T-helper 1 cell treated with Interleukin-12 subunit alpha and Interleukin-12 subunit beta and Interleukin-4 antibody, amounts not matched to agents 30 μg/mL and 1 μg/mL, for 36 hours (primary cell): ENCODE measurements around the gene CACHD1.

Source experiments
- H3K27ac Mint-ChIP-seq: one replicate; pipeline ENCODE4 v1.8.0; 2021; ENCODE audit warnings: mild to moderate bottlenecking, mixed read lengths
- H3K27me3 Mint-ChIP-seq: one replicate; pipeline ENCODE4 v1.8.0; 2021; ENCODE audit warnings: low read depth, mixed read lengths
- H3K36me3 Mint-ChIP-seq: one replicate; pipeline ENCODE4 v1.8.0; 2021; ENCODE audit warnings: low read depth, mixed read lengths
- H3K4me1 Mint-ChIP-seq: one replicate; pipeline ENCODE4 v1.8.0; 2021; ENCODE audit warnings: low read depth, mixed read lengths
- H3K4me3 Mint-ChIP-seq: one replicate; pipeline ENCODE4 v1.8.0; 2021; ENCODE audit warnings: mild to moderate bottlenecking, moderate library complexity, mixed read lengths
- H3K9me3 Mint-ChIP-seq: one replicate; pipeline ENCODE4 v1.8.0; 2021; ENCODE audit warnings: mixed read lengths

CACHD1 gene

DNA sequence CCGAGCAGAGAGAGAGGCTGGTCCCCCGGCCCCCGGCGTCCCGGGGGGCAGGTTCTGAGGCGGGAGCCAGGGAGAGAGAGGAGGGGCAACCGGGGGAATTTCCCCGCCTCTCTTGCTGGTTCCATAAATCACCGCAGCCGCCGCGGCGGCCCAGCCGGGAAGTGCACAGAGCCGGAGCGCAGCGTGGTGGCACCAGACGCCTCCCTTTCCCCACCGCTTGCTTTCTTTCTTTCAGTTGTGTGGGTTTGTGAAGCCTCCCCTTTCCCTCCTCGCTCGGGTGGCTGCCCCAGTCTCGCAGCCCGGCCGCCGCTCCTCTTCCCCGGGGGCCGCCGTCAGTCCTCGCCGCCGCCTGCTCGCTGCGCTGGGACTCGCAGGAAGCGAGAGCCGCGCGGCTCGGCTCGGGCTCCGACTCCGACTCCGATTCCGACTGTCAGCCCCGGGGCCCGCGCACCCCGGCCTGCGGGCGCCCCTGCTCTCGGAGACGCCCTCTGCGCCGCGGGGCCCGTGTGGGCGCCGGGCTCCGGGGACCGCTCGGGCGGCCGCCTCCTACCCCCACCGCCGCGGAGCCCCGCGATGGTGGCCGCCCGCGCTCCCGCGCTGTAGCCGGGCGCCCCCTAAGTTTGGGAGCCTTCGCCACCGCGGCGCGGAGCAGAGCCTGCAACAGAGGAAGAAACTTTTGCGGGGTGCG lies at the start of gene CACHD1:
Gene CACHD1 (plus strand): TSS at position 153 of the 688 bp plus-strand sequence. CDS start 616 bp downstream, outside the sequence.
- peak within 1 kb of the TSS; percentile 91 for H3K4me3 Mint-ChIP-seq
- H3K36me3 Mint-ChIP-seq: no peaks in the 10 kb centered on the region
- peaks cover 63% of the 10 kb centered on the region for H3K27me3 Mint-ChIP-seq
- peaks cover 11% of the 10 kb centered on the region for H3K4me1 Mint-ChIP-seq
- no peaks in the 10 kb centered on the region for H3K9me3 Mint-ChIP-seq
- H3K27ac Mint-ChIP-seq: no peak within 1 kb of the TSS

DNA sequence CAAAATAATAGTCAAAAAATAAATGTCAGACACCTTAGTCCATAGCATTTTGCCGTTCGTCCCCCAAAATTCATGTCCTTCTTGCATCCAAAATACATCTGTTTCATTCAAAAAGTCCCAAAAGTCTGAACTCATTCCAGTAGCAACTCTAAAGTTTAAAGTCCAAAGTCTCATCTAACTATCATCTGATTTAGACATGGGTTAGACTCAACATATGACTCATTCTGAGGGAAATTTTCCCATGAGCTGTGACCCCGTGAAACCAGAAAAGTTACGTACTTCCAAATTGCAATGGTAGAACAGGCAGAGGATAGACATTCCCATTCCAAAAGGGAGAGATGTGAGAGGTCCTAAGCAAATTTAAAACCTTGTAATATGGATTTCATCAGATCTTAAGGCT lies 48.6 kb upstream of the CACHD1 start:
- Mint-ChIP-seq H3K27me3 (no peaks in the 10 kb centered on the region), H3K27ac (no peak overlapping the region), H3K4me3 (no peak overlapping the region)

DNA sequence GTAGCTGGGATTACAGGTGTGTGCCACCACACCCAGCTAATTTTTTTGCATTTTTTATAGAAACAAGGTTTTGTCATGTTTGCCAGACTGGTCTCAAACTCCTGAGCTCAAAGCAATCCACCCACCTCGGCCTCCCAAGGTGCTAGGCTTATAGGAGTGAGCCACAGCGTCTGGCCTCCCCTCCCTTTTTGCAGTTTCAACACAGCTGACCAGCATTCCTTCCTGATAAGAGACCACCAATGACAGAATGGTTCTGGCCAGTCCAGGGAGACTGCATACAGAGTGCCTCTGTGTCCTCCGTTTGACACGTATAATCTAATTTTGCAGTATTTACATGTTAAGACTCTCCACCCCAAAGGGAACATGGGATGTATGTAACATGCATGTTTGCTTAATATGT lies 46.4 kb upstream of the CACHD1 start:
- Mint-ChIP-seq H3K27me3 (peaks cover 5% of the 10 kb centered on the region), H3K36me3 (no peaks in the 10 kb centered on the region), H3K9me3 (no peaks in the 10 kb centered on the region), H3K4me3 (no peak overlapping the region), H3K27ac (no peak overlapping the region), H3K4me1 (no peaks in the 10 kb centered on the region)

More for the DNA sequence above, 48.6 kb upstream of the CACHD1 start:
- Mint-ChIP-seq H3K4me1 (no peaks in the 10 kb centered on the region), H3K36me3 (no peaks in the 10 kb centered on the region), H3K9me3 (no peaks in the 10 kb centered on the region)

DNA sequence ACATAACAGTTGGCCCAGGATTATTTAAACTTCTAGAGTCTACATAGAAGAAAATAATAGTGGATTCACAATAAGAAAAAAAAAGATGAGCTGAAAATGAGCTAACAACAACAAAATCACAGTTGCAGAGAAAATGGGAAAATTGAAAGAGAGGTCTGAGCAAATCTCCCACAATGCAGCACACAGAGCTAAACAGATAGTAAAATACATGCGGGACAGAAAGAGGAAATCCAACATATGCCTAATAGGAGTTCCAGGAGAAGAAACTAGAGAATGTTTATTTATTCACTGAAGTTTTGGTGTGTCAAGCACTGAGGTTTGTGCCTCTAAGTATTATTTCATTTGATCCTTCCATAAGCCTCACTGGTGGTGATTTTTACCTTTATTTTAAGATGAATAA lies 45.5 kb upstream of the CACHD1 start:
- Mint-ChIP-seq H3K9me3 (no peaks in the 10 kb centered on the region), H3K4me1 (no peaks in the 10 kb centered on the region), H3K36me3 (no peaks in the 10 kb centered on the region), H3K27ac (no peak overlapping the region), H3K4me3 (no peak overlapping the region), H3K27me3 (peaks cover 5% of the 10 kb centered on the region)

DNA sequence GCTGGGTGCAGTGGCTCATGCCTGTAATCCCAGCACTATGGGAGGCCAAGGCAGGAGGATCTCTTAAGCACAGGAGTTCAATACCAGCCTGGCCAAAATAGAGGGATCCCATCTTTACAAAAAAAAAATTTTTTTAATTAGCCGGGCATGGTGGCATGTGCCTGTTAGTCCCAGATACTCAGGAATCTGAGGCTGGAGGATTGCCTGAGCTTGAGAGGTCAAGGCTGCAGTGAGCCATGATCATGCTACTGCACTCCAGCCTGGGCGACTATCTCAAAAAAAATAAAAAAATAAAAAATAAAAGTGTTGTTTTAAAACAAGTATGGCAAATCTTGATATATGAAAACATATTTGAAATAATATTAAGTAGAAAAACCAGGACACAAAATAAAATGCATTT lies 44.4 kb upstream of the CACHD1 start:
- H3K4me1 Mint-ChIP-seq: no peaks in the 10 kb centered on the region
- H3K36me3 Mint-ChIP-seq: no peaks in the 10 kb centered on the region
- H3K27ac Mint-ChIP-seq: no peak overlapping the region
- H3K9me3 Mint-ChIP-seq: no peaks in the 10 kb centered on the region
- no peak overlapping the region for H3K4me3 Mint-ChIP-seq
- peaks cover 5% of the 10 kb centered on the region for H3K27me3 Mint-ChIP-seq

DNA sequence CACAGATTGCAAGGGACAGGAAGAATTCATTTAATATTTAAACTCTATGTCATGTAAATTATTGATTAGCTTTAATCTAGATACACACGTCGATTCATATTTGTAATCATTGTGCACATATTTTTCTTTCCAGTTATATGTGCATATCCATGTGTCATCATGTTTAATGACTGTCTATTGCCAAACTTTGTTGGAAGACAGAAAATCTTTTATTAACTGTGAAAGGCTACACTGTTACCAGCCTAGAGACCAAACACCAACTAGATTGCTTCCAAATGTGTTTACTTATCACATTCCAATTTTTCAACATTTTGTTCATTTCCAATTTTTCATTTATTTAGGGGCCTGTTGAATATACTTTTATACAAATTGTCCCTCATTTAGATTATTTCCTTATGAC lies 43.2 kb upstream of the CACHD1 start:
- Mint-ChIP-seq H3K9me3 (no peaks in the 10 kb centered on the region), H3K4me3 (no peak overlapping the region), H3K27ac (no peak overlapping the region), H3K27me3 (peaks cover 5% of the 10 kb centered on the region), H3K36me3 (no peaks in the 10 kb centered on the region), H3K4me1 (no peaks in the 10 kb centered on the region)

DNA sequence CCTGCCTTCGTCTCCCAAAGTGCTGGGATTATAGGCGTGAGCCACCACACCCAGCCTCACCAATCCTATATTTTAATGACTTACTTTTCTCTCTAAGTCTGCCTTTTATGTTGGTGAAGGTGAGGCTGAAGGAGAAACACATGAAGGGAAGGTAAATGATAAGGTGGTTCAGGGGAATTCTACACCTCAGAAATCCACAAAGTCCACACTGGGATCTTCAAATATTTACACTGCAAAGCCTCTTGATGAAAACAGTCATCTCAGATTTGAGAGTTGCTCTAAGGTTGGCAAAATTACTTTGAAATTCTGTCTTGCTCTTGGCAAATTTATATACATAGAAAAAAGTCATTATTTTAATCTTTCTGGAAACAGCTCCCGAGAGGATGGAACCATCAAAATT lies 42.0 kb upstream of the CACHD1 start:
- Mint-ChIP-seq H3K4me1 (no peaks in the 10 kb centered on the region), H3K27me3 (peaks cover 5% of the 10 kb centered on the region), H3K4me3 (no peak overlapping the region), H3K27ac (no peak overlapping the region), H3K9me3 (no peaks in the 10 kb centered on the region), H3K36me3 (no peaks in the 10 kb centered on the region)

DNA sequence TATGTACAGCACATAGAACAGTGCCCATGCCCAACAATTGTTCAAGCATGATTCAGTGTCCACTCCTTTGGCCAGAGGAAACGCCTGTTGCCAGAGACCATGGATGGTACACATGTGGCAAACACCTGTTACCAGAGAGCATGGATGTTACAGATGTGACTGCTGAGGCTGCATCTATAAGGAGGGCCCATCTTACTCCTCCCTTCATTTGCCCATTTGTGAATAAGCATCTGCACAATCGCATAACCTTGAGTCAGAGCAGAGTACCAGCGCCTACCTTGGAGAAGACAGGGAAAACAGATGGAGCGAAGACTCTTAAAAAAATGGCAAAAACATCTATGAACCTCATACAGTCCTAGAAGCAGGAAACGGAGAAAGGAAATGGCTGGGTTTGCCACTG lies 36.6 kb upstream of the CACHD1 start:
- H3K27me3 Mint-ChIP-seq: peaks cover 4% of the 10 kb centered on the region
- H3K4me1 Mint-ChIP-seq: no peaks in the 10 kb centered on the region
- H3K27ac Mint-ChIP-seq: no peak overlapping the region
- no peak overlapping the region for H3K4me3 Mint-ChIP-seq
- H3K9me3 Mint-ChIP-seq: no peaks in the 10 kb centered on the region
- H3K36me3 Mint-ChIP-seq: no peaks in the 10 kb centered on the region

DNA sequence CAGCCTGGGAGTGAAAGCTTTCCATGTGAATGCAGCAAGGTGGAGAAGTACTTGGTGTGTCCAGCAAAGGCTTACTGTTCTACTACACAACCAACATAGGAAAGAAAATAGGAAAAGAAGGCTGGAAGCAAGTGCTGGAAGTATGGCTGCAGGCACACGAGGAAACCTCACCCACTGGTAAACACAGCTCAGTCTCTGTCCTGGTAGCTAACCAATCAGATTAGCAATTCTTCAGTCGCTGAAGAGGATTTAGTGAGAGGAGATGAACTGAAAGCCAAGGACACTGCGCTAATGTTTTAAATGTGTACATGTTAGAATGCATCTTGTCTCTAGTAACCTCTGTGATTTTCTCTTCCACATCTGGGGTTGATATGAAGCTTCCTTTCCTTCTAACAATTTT lies 36.2 kb upstream of the CACHD1 start:
- H3K36me3 Mint-ChIP-seq: no peaks in the 10 kb centered on the region
- H3K9me3 Mint-ChIP-seq: no peaks in the 10 kb centered on the region
- H3K27me3 Mint-ChIP-seq: peaks cover 4% of the 10 kb centered on the region
- no peak overlapping the region for H3K27ac Mint-ChIP-seq
- H3K4me3 Mint-ChIP-seq: no peak overlapping the region
- no peaks in the 10 kb centered on the region for H3K4me1 Mint-ChIP-seq

DNA sequence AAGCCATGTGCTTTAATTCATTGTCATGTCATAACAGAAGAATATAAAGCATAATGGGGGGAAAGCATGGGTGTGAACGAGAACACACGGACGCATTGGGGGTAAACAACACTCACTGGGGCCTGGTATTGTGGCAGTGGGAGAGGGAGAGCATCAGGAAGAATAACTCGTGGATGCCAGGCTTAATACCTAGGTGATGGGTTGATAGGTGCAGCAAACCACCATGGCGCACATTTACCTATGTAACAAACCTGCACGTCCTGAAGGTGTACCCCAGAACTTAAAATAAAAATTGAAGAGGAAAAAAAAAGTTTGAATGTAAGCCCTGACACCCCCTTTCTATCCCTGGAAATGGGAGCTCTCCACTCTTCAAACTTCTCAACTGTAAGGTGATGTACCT lies 34.9 kb upstream of the CACHD1 start:
- Mint-ChIP-seq H3K4me3 (no peak overlapping the region), H3K36me3 (no peaks in the 10 kb centered on the region), H3K4me1 (no peaks in the 10 kb centered on the region), H3K27me3 (peaks cover 4% of the 10 kb centered on the region), H3K9me3 (no peaks in the 10 kb centered on the region), H3K27ac (no peak overlapping the region)

DNA sequence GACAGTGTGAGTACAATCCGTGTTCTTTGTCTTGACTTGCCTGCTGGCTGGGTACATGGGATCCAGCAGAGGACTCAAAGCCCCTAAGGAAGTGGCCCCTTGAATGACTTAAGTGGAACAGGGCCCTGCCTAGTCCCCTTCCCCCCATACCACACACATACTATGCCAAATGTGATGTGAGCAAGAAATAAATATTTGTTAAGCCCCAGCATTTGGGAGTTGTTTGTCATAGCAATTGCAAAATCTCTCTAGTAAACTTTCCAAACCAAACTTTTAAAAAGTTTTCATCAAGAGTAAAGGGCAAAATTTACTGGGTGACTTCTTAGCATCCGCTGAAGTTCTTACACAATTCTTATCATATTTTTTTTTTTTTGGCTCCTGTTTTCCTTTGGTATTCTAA lies 32.5 kb upstream of the CACHD1 start:
- Mint-ChIP-seq H3K9me3 (no peaks in the 10 kb centered on the region), H3K27ac (no peak overlapping the region), H3K27me3 (peaks cover 4% of the 10 kb centered on the region), H3K4me3 (no peak overlapping the region), H3K36me3 (no peaks in the 10 kb centered on the region), H3K4me1 (no peaks in the 10 kb centered on the region)

DNA sequence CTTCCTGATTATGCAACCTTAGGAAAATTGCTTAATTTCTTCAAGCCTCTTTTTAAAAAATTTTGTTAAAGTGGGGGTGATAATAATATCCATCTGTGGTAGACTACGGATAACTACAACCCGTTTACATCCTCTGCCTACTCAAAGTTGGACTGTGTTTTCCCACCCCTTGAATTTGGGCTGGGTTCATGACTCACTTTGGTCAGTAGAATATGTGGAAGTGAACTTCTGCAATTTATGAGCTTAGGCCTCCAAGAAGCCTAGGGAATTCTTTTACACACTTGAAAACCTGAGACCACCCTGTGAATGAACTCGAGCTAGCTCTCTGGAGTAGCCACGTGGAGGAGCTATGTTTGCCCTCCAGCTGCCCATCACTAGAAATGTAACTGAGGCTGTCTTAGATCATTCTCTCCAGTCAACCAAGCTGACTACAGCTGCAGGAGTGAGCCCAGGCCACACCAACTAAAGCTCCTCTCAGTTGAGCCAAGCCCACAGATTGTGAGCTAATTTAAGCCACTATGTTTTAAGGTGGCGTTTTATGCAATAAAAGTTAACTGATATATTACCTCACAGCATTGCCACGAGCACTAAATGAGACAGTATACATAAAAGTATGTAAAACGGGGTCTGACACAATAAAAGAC lies 29.6 kb upstream of the CACHD1 start:
- H3K27ac Mint-ChIP-seq: no peak overlapping the region
- no peaks in the 10 kb centered on the region for H3K4me1 Mint-ChIP-seq
- no peaks in the 10 kb centered on the region for H3K27me3 Mint-ChIP-seq
- no peaks in the 10 kb centered on the region for H3K36me3 Mint-ChIP-seq
- H3K9me3 Mint-ChIP-seq: no peaks in the 10 kb centered on the region
- no peak overlapping the region for H3K4me3 Mint-ChIP-seq

DNA sequence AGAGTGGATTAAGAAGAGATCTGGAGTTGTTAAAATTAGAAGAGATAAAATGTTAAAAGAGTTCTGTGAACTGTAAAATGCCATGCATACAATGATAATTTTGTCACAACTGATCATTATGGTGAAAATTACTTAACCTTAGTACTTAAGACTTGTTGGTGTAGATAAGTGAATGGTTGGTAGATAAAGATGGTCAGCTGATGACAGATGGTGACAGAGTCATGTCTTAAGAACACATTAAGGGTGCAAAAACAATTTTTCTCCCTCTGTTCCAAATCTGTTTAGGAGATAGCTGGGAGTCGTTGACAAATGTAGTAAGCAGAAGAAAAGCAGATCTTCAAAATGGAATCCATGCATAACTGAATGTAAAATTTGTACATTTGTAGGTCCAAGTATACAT lies 18.5 kb upstream of the CACHD1 start:
- H3K4me3 Mint-ChIP-seq: no peak overlapping the region
- no peaks in the 10 kb centered on the region for H3K4me1 Mint-ChIP-seq
- H3K9me3 Mint-ChIP-seq: no peaks in the 10 kb centered on the region
- H3K27ac Mint-ChIP-seq: no peak overlapping the region
- H3K27me3 Mint-ChIP-seq: peaks cover 5% of the 10 kb centered on the region
- H3K36me3 Mint-ChIP-seq: no peaks in the 10 kb centered on the region

DNA sequence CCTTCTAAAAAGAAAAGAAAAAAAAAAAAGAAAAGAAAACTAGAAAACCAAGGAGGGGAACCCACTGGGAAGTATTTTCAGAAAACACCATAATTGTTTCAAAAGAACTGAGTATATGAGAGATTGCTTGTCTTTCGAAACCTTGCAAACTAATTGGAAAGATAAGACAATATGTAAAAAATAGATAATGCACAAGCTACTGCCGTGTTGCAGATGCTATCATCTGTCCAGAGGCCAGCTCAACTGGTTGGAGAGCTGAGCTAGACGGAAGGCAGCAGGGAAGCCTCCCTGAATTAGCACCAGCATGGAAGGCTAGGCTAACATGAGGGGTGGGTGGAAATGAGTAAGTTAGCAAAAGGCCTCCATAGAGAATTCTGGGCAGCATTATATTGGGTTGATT lies 16.2 kb upstream of the CACHD1 start:
- Mint-ChIP-seq H3K36me3 (no peaks in the 10 kb centered on the region), H3K4me1 (no peaks in the 10 kb centered on the region), H3K4me3 (no peak overlapping the region), H3K27me3 (peaks cover 1% of the 10 kb centered on the region), H3K9me3 (no peaks in the 10 kb centered on the region), H3K27ac (no peak overlapping the region)

DNA sequence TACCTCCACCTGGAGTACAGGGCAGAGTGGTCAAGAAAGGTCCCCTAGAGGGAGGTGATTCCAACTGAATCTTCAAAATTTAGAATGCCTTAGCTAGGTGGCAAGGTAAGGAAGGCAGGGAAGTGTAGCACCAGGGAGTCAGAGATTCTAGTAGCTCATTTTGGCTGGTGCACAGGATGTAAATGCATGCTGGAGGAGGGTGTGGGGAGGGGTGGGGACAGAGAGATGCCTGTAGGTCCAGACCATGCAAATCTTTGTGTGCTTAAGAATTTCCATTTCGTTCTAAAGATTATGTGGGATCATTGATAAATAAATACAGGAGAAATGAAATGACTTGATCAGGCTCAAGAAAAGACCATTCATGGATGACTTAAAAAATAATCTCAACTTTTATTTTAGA lies 11.0 kb upstream of the CACHD1 start:
- Mint-ChIP-seq H3K4me3 (no peak overlapping the region), H3K9me3 (no peaks in the 10 kb centered on the region), H3K27ac (no peak overlapping the region), H3K27me3 (peaks cover 8% of the 10 kb centered on the region), H3K4me1 (no peaks in the 10 kb centered on the region), H3K36me3 (no peaks in the 10 kb centered on the region)
